GM13976 (cell line): ENCODE results near the gene NUDT1.

ENCODE experiments used
- DNase-seq: peaks from one replicate; pipeline ENCODE4 v3.0.0; 2012; ENCODE audit warnings: low spot score
- CTCF ChIP-seq: IDR thresholded peaks from 2 replicates; pipeline ENCODE4 v1.5.1; 2012; ENCODE audit warnings: borderline replicate concordance, mild to moderate bottlenecking; ENCODE audit not compliant: insufficient read depth; ENCODE audit errors: extremely low read depth, missing control alignments, control extremely low read depth
- in situ Hi-C: fragments of 300-500 bp; cut with MboI; formaldehyde crosslinking; loops from one replicate; pipeline ENCODE4 v1.12.0; 2022; ENCODE audit warnings: low sequenced_read_pairs, mixed read lengths, inconsistent platforms; ENCODE audit not compliant: unreplicated experiment

NUDT1 gene

GRCh38 chr7:2288503-2288902 lies 46.5 kb downstream of the NUDT1 start:
- in situ Hi-C loops = no loop called here
- peak; percentile 67 for DNase-seq
- no peak for TF ChIP-seq CTCF

- no peak for DNase-seq
- in situ Hi-C loops = no loop called here
- no peak for TF ChIP-seq CTCF
Observed at GRCh38 chr7:2289111-2289586, 47.1 kb downstream of the NUDT1 start.

- in situ Hi-C loops = no loop called here
- TF ChIP-seq CTCF = no peak
- DNase-seq = no peak
Observed at GRCh38 chr7:2289621-2290020, 47.6 kb downstream of the NUDT1 start.

GRCh38 chr7:2290877-2291276 lies 48.9 kb downstream of the NUDT1 start:
- no peak for TF ChIP-seq CTCF
- in situ Hi-C loops = no loop called here
- no peak for DNase-seq

- TF ChIP-seq CTCF = no peak
- in situ Hi-C loops = no loop called here
- DNase-seq = no peak
Observed at GRCh38 chr7:2295936-2296620, 54.1 kb downstream of the NUDT1 start.

- TF ChIP-seq CTCF = no peak
- in situ Hi-C loops = no loop called here
- DNase-seq = no peak
Observed at GRCh38 chr7:2296832-2297231, 54.8 kb downstream of the NUDT1 start.

- TF ChIP-seq CTCF = no peak
- peak; percentile 69 for DNase-seq
- in situ Hi-C loops = no loop called here
Observed at GRCh38 chr7:2299131-2299829, 57.3 kb downstream of the NUDT1 start.
